Liver (tissue), 9 donors: ENCODE data around the gene NECTIN4. TPM values are rescaled to one million over a fixed set of nuclear protein-coding genes. Genes with fewer than 3 reads are reported as not detected.

Experiments
- DNase-seq: peaks from one replicate; pipeline ENCODE4 v3.0.0-alpha.2; 2017; ENCODE audit warnings: low spot score
- H3K27ac ChIP-seq, 2 donors: one replicate each; pipeline ENCODE4 v1.7.0; 2013; ENCODE audit warnings: inconsistent platforms in 2 of 2, low read length in 2 of 2, control low read depth in 1 of 2, low read depth in 1 of 2, mild to moderate bottlenecking in 1 of 2
- H3K27me3 ChIP-seq, 4 donors: one replicate each; pipeline versions ENCODE4 v1.6.1 to v1.7.0; 2013; ENCODE audit warnings: low read length in 3 of 4, inconsistent platforms in 1 of 4, mild to moderate bottlenecking in 1 of 4, moderate library complexity in 1 of 4; ENCODE audit not compliant: control insufficient read depth in 4 of 4, insufficient read depth in 4 of 4
- H3K36me3 ChIP-seq, 4 donors: one replicate each; pipeline versions ENCODE4 v1.6.1 to v1.7.0; 2013; ENCODE audit warnings: low read length in 3 of 4, mild to moderate bottlenecking in 3 of 4, low read depth in 1 of 4, moderate library complexity in 1 of 4; ENCODE audit not compliant: control insufficient read depth in 4 of 4, insufficient read depth in 3 of 4
- H3K4me1 ChIP-seq, 4 donors: one replicate each; pipeline versions ENCODE4 v1.6.1 to v1.7.0; 2013; ENCODE audit warnings: low read length in 3 of 4, mild to moderate bottlenecking in 3 of 4, moderate library complexity in 1 of 4; ENCODE audit not compliant: control insufficient read depth in 4 of 4, insufficient read depth in 4 of 4
- H3K4me3 ChIP-seq, 3 donors: one replicate each; pipeline versions ENCODE4 v1.6.1 to v1.7.0; 2013; ENCODE audit warnings: low read length in 3 of 3, control low read depth in 1 of 3, low read depth in 1 of 3, mild to moderate bottlenecking in 1 of 3
- H3K9ac ChIP-seq, 2 donors: one replicate each; pipeline ENCODE4 v1.7.0; 2013; ENCODE audit warnings: low read length in 2 of 2, mild to moderate bottlenecking in 2 of 2, moderate library complexity in 2 of 2, control low read depth in 1 of 2, low read depth in 1 of 2
- H3K9me3 ChIP-seq, 4 donors: one replicate each; pipeline versions ENCODE4 v1.6.1 to v1.7.0; 2013; ENCODE audit warnings: low read length in 3 of 4; ENCODE audit not compliant: control insufficient read depth in 4 of 4
- EGR1 ChIP-seq, 2 donors: IDR thresholded peaks; 2 replicates each; pipeline ENCODE4 v1.6.1; 2016 to 2018; ENCODE audit warnings: antibody characterized with exemption in 2 of 2, low read depth in 2 of 2
- FOXA1 ChIP-seq: IDR thresholded peaks from 2 replicates; pipeline ENCODE4 v1.6.1; 2016; ENCODE audit warnings: antibody characterized with exemption
- GABPA ChIP-seq, 2 donors: IDR thresholded peaks in 1 of 2; conservative IDR thresholded peaks in 1 of 2; 2 replicates each; pipeline ENCODE4 v1.6.1; 2016; ENCODE audit warnings: antibody characterized with exemption in 2 of 2, mild to moderate bottlenecking in 1 of 2, moderate library complexity in 1 of 2
- HNF4G ChIP-seq: IDR thresholded peaks from 2 replicates; pipeline ENCODE4 v1.6.1; 2016; ENCODE audit warnings: antibody characterized with exemption
- JUND ChIP-seq, 2 donors: IDR thresholded peaks; 2 replicates each; pipeline ENCODE4 v1.6.1; 2016; ENCODE audit warnings: antibody characterized with exemption in 2 of 2
- RAD21 ChIP-seq, 2 donors: IDR thresholded peaks; 2 replicates each; pipeline ENCODE4 v1.6.1; 2016; ENCODE audit warnings: antibody characterized with exemption in 2 of 2, mild to moderate bottlenecking in 2 of 2
- RXRA ChIP-seq, 2 donors: IDR thresholded peaks; 2 replicates each; pipeline ENCODE4 v1.6.1; 2017 to 2018; ENCODE audit warnings: antibody characterized with exemption in 2 of 2, mild to moderate bottlenecking in 1 of 2
- SP1 ChIP-seq: IDR thresholded peaks from 2 replicates; pipeline ENCODE4 v1.6.1; 2018; ENCODE audit warnings: antibody characterized with exemption, mild to moderate bottlenecking
- TAF1 ChIP-seq: conservative IDR thresholded peaks from 2 replicates; pipeline ENCODE4 v1.6.1; 2016; ENCODE audit warnings: antibody characterized with exemption, mild to moderate bottlenecking
- YY1 ChIP-seq: IDR thresholded peaks from 2 replicates; pipeline ENCODE4 v1.6.1; 2016; ENCODE audit warnings: antibody characterized with exemption, mild to moderate bottlenecking
- WGBS: extraction: QIAGEN DNeasy Blood & Tissue Kit; methylation state at CpG from one replicate; pipeline ENCODE4 v1.1.7; 2013; 5-methylcytosine and 5-hydroxymethylcytosine counted together
- polyA plus RNA-seq, 2 donors: library from polyadenylated mRNA; stranded (reverse) in 1 of 2; unstranded in 1 of 2; fragments of 200-250 nt in 1 of 2; fragments of >200 nt in 1 of 2; fragmentation: Nextera tagmentation in 1 of 2; extraction: Ambion mirVana in 1 of 2; gene quantifications; one replicate each; pipeline versions ENCODE4 v1.2.1 to v1.2.3, GENCODE V29; 2013 to 2015
- total RNA-seq, 2 donors: library from RNA; depleted of rRNA; stranded (reverse); fragments of >200 nt; gene quantifications; one replicate each; pipeline ENCODE4 v1.2.3, GENCODE V29; 2014
- TF ChIP-seq, protein P1 (sequence below): fragments of 150-350 bp; IDR thresholded peaks from 2 replicates; pipeline ENCODE4 v1.5.1; 2017; ENCODE audit warnings: improper control_type of control experiment, low read depth, low read length; ENCODE audit not compliant: missing input control
- TF ChIP-seq, protein P2 (sequence below): IDR thresholded peaks from 2 replicates; pipeline ENCODE4 v1.6.1; 2016; ENCODE audit warnings: antibody characterized with exemption, mild to moderate bottlenecking
- TF ChIP-seq, protein P3 (sequence below): IDR thresholded peaks from 2 replicates; pipeline ENCODE4 v1.6.1; 2016; ENCODE audit warnings: antibody characterized with exemption
- TF ChIP-seq, protein P4 (sequence below): IDR thresholded peaks from 2 replicates; pipeline ENCODE4 v1.6.1; 2016; ENCODE audit warnings: antibody characterized with exemption
- donor health status: healthy.
- donor health status: healthy.
- donor health status: healthy.
- donor health status: healthy.
- donor health status: healthy.

NECTIN4 gene
- total and polyA plus RNA-seq, 4 donors, result 0.01 TPM; not detected in 3

DNA sequence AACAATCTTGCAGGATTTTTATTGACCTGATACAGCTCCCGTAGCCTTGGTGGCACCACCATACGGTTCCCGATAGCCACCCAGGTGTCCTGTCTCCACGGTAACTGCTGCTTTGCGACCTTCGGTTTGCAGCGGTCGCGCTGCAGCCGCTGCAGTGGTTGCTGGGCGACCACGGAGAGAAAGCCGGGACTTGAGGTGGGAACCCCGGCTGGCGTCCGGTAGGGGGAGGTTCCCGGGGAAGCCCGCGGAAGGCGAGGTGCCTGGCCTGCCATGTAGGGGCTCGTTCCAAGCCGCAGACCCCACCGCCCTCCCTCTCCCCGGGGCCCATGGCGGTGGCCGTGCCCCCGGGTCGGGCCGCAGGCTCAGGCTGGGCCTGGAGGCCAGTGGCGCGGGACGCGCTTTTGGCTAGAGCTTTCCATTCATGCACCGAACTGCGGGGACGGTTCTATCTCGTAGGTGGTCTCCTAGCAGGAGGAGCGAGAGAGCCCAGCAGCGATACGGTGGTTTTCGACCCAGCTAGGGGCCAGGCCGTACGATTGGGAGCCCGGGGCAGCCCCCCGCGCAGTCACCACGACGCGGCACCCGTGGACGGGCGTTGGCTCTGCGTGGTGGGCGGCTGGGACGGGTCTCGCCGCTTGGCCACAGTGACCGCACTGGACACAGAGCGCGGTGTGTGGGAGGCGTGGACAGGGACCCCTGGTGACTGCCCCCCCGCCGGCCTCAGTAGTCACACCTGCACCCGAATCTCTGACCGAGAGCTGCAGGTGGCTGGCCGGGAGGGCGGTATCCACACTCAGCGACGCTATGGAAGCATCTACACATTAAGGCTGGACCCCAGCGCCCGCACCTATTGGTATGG lies 9.1 kb upstream of the NECTIN4 start, which contains the start of gene KLHDC9:
KLHDC9 (plus strand) TSS at position 152 of the 859 bp plus-strand sequence; CDS start at position 327, 175 bp downstream.
- TF ChIP-seq JUND (IDR thresholded peaks at IDR 0.05) (no peak), TAF1 (no peak), YY1 (peak; percentile 55), RAD21 (IDR thresholded peaks at IDR 0.05) (no peak), FOXA1 (no peak), GABPA (IDR thresholded peaks at IDR 0.05 in 1 of 2, conservative IDR thresholded peaks at IDR 0.05 in 1 of 2) (peak in 1 of 2 donors; percentile 49), EGR1 (IDR thresholded peaks at IDR 0.05; ENCODE audit: low read depth in 2 of 2) (no peak), HNF4G (no peak), SP1 (no peak)
- TF ChIP-seq, protein P1, sequence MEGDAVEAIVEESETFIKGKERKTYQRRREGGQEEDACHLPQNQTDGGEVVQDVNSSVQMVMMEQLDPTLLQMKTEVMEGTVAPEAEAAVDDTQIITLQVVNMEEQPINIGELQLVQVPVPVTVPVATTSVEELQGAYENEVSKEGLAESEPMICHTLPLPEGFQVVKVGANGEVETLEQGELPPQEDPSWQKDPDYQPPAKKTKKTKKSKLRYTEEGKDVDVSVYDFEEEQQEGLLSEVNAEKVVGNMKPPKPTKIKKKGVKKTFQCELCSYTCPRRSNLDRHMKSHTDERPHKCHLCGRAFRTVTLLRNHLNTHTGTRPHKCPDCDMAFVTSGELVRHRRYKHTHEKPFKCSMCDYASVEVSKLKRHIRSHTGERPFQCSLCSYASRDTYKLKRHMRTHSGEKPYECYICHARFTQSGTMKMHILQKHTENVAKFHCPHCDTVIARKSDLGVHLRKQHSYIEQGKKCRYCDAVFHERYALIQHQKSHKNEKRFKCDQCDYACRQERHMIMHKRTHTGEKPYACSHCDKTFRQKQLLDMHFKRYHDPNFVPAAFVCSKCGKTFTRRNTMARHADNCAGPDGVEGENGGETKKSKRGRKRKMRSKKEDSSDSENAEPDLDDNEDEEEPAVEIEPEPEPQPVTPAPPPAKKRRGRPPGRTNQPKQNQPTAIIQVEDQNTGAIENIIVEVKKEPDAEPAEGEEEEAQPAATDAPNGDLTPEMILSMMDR, result peak; percentile 20
- TF ChIP-seq, protein P2, sequence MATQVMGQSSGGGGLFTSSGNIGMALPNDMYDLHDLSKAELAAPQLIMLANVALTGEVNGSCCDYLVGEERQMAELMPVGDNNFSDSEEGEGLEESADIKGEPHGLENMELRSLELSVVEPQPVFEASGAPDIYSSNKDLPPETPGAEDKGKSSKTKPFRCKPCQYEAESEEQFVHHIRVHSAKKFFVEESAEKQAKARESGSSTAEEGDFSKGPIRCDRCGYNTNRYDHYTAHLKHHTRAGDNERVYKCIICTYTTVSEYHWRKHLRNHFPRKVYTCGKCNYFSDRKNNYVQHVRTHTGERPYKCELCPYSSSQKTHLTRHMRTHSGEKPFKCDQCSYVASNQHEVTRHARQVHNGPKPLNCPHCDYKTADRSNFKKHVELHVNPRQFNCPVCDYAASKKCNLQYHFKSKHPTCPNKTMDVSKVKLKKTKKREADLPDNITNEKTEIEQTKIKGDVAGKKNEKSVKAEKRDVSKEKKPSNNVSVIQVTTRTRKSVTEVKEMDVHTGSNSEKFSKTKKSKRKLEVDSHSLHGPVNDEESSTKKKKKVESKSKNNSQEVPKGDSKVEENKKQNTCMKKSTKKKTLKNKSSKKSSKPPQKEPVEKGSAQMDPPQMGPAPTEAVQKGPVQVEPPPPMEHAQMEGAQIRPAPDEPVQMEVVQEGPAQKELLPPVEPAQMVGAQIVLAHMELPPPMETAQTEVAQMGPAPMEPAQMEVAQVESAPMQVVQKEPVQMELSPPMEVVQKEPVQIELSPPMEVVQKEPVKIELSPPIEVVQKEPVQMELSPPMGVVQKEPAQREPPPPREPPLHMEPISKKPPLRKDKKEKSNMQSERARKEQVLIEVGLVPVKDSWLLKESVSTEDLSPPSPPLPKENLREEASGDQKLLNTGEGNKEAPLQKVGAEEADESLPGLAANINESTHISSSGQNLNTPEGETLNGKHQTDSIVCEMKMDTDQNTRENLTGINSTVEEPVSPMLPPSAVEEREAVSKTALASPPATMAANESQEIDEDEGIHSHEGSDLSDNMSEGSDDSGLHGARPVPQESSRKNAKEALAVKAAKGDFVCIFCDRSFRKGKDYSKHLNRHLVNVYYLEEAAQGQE, result no peak
- TF ChIP-seq, protein P3, sequence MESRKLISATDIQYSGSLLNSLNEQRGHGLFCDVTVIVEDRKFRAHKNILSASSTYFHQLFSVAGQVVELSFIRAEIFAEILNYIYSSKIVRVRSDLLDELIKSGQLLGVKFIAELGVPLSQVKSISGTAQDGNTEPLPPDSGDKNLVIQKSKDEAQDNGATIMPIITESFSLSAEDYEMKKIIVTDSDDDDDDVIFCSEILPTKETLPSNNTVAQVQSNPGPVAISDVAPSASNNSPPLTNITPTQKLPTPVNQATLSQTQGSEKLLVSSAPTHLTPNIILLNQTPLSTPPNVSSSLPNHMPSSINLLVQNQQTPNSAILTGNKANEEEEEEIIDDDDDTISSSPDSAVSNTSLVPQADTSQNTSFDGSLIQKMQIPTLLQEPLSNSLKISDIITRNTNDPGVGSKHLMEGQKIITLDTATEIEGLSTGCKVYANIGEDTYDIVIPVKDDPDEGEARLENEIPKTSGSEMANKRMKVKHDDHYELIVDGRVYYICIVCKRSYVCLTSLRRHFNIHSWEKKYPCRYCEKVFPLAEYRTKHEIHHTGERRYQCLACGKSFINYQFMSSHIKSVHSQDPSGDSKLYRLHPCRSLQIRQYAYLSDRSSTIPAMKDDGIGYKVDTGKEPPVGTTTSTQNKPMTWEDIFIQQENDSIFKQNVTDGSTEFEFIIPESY, result no peak
- TF ChIP-seq, protein P4, sequence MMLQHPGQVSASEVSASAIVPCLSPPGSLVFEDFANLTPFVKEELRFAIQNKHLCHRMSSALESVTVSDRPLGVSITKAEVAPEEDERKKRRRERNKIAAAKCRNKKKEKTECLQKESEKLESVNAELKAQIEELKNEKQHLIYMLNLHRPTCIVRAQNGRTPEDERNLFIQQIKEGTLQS, result no peak
- H3K4me1 ChIP-seq, result peaks cover 2 to 24% (median 11%) of the 10 kb centered on the region in 4 donors
- H3K27ac ChIP-seq, result peak within 1 kb of the TSS; percentile 48 to 53
- 5% methylated on average over 71 of the region's 71 CpGs for WGBS
- H3K4me3 ChIP-seq, result peak within 1 kb of the TSS; percentile 64 to 94 (median 72)
- peak; percentile 71 for DNase-seq
- H3K36me3 ChIP-seq, result peaks cover 4 to 23% (median 14%) of the 10 kb centered on the region in 4 donors
- H3K9me3 ChIP-seq, result no peaks in the 10 kb centered on the region
- no peaks in the 10 kb centered on the region for H3K27me3 ChIP-seq
- peak within 1 kb of the TSS; percentile 60 to 85 for H3K9ac ChIP-seq

DNA sequence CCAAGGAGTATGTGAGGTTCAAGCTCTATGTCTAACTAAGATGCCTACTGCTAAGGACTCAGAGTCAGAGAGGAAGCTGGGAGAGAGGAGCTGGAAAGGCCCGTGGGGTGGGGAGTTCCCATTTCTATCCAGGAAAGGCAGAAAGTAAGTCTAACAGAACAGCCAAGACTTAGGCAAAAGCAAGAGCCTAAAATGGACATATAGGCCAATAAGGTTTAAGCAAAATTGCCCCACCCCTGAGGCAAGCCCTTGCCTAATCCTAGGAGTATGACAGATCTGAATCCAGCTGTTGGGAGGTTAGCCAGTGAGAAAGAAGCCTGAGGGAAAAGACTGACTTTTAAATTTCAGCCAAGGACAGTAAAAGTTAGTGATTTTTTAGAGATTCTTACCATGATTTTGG lies 7.2 kb upstream of the NECTIN4 start:
- Histone ChIP-seq H3K9ac (no peak overlapping the region), H3K9me3 (no peaks in the 10 kb centered on the region), H3K27ac (no peak overlapping the region), H3K4me3 (no peak overlapping the region), H3K27me3 (no peaks in the 10 kb centered on the region), H3K4me1 (peaks cover 2 to 24% (median 11%) of the 10 kb centered on the region in 4 donors), H3K36me3 (peaks cover 0 to 15% (median 6%) of the 10 kb centered on the region in 4 donors)
- 62% methylated on average over 1 of the region's 1 CpG for WGBS
- TF ChIP-seq HNF4G, result no peak
- TF ChIP-seq, protein P1, result no peak
- TF ChIP-seq TAF1, result no peak
- TF ChIP-seq, protein P2, result no peak
- TF ChIP-seq FOXA1, result no peak
- TF ChIP-seq RXRA (IDR thresholded peaks at IDR 0.05), result no peak
- no peak for DNase-seq
